ENCODE results near the gene GRM4.

- TF ChIP-seq, protein P1, sequence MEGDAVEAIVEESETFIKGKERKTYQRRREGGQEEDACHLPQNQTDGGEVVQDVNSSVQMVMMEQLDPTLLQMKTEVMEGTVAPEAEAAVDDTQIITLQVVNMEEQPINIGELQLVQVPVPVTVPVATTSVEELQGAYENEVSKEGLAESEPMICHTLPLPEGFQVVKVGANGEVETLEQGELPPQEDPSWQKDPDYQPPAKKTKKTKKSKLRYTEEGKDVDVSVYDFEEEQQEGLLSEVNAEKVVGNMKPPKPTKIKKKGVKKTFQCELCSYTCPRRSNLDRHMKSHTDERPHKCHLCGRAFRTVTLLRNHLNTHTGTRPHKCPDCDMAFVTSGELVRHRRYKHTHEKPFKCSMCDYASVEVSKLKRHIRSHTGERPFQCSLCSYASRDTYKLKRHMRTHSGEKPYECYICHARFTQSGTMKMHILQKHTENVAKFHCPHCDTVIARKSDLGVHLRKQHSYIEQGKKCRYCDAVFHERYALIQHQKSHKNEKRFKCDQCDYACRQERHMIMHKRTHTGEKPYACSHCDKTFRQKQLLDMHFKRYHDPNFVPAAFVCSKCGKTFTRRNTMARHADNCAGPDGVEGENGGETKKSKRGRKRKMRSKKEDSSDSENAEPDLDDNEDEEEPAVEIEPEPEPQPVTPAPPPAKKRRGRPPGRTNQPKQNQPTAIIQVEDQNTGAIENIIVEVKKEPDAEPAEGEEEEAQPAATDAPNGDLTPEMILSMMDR (IDR thresholded peaks at IDR 0.05 in 8 of 11, conservative IDR thresholded peaks at IDR 0.05 in 3 of 11), result no peak
- TF ChIP-seq POLR2A (IDR thresholded peaks at IDR 0.05) (no peak), POLR2AphosphoS5 (IDR thresholded peaks at IDR 0.05) (no peak)
These were observed 66.0 kb downstream of the GRM4 start for GRCh38 chr6:34079899-34080298.
